Thyroid gland (tissue), 4 donors: ENCODE data around the gene ITGB7.

Source experiments
- CTCF ChIP-seq, 6 experiments: fragments of 200-600 bp in 3 of 6; fragments of 450-650 bp in 3 of 6; sonication (generic) in 3 of 6; IDR thresholded peaks; one replicate each; pipeline ENCODE4 v1.5.1; 2016 to 2019; ENCODE audit warnings: antibody characterized with exemption in 6 of 6, mild to moderate bottlenecking in 2 of 6, inconsistent platforms in 1 of 6, moderate library complexity in 1 of 6
- POLR2A ChIP-seq, 2 donors: fragments of 450-650 bp; IDR thresholded peaks; one replicate each; pipeline ENCODE4 v1.6.1; 2017; ENCODE audit warnings: antibody characterized with exemption in 2 of 2, mild to moderate bottlenecking in 2 of 2, moderate library complexity in 1 of 2

DNA sequence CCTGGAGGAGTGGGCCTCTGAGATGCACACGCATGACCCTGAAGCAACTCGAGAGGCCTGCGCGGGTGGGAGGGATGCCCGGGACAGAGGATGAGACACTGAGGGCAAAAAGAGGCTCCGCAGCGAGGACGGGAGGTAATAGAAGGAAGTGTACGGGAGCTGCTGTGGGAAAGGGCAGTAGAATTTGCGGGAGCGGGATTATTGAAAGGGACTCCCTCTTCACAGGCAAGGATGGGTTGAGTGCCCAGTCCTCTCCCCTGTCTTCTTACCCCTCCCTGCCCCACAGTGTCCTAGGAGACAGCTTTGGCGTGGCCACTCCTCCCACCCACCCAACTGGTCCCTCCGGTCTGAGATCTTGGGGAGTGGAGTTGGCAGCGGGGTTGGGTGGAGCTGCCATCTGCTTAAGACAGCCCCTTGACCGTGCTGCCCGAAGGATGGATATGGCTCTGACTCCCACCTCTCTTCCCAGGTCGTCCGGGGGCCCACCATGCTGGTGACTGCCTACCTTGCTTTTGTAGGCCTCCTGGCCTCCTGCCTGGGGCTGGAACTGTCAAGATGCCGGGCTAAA, 45.4 kb upstream of the ITGB7 start:
- TF ChIP-seq POLR2A (IDR thresholded peaks at IDR 0.05) (no peak), CTCF (IDR thresholded peaks at IDR 0.05) (no peak)
